GM18873 (cell line): Measurements from ENCODE around the gene AEBP2.

Source experiments
- ATAC-seq: cut with Tn5 transposase; IDR thresholded peaks from one replicate; pipeline ENCODE4 v1.9.1; 2021; ENCODE audit warnings: mild to moderate bottlenecking, moderate library complexity, moderate number of reproducible peaks; ENCODE audit not compliant: unreplicated experiment, low FRiP score

Gene AEBP2

DNA sequence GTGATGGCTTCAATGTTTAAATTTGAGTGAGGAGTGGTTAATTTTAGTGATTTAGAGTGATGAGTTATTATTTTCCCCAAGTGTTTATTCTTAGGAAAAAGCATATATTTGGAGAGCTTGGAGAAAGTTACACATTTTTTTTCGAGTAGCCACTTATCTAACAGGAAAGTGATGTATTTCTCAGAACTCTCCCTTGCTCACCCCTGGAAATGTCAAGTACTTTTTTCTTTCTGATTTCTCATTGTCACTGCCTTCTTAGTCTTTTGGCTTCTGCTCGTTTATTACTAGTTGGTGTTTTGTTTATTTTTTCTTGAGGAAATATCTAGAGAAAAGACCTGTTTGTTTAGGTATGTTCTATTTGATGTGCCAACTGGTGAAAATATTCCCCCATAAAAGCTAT, 58.8 kb downstream of the AEBP2 start:
- no peak for ATAC-seq

DNA sequence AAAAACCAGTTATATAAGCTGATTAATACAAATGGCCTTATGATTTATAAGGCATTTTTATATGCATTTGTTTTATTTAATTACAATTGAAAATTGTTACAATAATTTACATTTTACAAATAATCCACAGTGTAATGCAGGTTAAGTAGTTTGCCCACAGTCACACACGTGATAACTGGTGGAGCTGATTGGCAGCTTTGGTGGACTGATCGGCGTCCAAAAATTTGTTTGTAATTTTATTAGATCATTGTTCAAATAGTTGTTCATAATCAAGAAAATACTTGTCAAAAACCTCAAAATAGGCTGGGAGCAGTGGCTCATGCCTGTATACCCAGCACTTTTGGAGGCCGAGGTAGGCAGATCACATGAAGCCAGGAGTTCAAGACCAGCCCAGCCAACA, 59.7 kb downstream of the AEBP2 start:
- no peak for ATAC-seq

DNA sequence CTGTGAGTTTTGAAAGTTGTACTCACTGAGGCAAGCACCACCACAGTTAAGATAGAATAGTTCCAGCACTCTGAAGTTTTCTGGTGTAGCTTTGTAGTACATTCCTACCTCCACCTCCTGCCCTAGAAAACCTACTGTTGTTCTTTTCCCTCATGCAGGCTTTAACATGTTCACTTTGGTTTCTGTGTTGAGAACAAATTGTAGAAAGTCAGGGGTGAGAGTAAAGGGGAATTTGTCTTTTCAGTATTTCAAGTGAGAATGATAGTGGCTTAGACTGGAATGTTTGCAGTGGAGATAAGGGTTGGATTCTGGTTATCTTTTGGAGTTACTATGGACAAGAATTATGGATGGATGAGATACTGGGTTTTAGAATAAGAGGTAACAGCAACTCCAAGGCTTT, 67.2 kb downstream of the AEBP2 start:
- ATAC-seq = no peak

DNA sequence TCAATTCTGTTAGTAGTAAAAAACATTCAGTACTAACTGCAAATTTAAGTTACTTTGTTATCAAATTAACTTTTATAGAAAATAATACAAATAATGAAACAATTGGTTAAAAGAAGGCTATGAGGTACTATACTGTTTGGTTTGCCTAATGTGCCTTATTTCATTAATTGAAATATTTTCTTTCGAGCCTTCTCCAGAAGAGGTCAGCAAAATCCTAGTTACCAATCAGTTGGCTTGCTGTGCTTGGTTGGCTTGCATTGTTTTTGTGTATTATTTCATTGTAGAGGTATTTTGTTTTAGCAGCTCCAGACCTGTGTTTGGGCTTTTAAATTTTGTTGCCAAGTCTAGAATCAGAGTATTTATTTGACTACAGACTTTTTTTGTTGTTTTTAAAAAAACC, 68.5 kb downstream of the AEBP2 start:
- no peak for ATAC-seq

DNA sequence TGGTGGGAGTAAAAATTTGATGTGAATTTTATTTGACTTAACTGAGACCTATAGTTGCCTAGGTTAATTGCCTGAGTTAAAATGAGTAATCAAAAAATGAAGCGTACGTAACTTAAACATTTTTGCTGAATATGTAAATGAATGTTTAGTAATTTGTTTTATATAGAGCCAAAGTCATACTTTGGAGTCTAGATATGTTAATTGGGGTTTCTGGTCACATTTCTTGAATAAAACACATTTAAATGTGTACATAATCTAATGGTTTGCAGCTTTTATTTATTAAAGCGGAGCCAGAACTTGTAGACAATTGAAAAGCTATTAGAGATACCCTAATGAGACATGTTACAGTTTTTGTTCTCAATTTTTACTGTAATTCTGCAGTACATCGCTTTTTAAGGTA, 71.2 kb downstream of the AEBP2 start:
- no peak for ATAC-seq

DNA sequence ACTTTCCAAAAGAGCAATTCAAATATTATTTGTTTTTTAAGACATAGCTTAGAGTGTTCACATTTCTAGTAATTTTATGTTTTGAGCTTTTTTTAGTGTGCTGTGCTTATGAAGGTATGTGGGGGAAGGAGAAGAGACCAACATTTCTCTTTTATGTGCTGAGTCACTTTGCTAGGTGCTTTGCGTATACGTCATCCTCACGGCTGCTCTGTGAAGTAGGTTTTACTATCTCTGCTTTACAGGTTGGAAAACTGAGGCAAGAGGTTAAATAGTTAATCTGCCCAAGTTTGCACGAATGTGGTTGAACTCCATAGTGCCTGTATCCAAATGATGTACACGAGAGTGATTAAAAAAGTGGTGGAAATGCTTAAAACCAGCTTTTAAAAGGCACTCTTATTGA, 75.9 kb downstream of the AEBP2 start:
- ATAC-seq = no peak

DNA sequence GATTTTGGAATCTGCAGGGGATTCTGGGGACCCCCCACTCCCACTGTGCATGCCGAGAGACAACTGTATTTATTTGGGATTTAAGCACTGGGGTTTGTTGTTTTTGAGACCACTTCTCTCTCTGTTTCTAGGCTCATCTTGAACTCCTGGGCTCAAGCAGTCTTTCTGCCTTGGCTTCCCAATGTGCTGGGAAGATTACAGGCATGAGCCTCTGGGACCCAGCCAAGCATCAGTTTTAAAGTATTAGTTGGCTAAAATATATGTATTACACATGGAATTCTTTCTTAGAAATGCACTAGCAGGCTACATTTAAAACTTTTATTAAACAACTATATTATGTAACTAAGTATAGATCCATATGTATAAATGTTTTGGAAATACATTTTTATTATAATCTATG, 78.3 kb downstream of the AEBP2 start:
- no peak for ATAC-seq

DNA sequence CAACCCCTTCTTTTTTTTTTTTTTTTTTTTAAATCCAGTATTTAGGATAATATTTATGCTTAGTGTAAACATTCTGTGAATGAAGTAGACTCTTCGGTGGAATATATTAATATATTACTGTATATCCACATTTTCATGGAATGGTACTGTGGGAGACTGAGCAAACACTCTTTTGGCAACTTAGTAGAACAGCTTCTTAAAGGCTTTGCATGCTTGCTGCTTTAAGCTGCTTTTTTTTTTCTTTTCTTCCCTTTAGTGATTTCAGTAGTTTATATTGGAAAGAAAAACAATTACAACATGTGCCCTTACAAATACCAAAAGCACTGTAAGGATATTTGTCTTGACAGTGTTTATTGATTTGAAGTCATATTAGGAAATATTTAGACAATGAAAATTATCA, 78.9 kb downstream of the AEBP2 start:
- no peak for ATAC-seq

DNA sequence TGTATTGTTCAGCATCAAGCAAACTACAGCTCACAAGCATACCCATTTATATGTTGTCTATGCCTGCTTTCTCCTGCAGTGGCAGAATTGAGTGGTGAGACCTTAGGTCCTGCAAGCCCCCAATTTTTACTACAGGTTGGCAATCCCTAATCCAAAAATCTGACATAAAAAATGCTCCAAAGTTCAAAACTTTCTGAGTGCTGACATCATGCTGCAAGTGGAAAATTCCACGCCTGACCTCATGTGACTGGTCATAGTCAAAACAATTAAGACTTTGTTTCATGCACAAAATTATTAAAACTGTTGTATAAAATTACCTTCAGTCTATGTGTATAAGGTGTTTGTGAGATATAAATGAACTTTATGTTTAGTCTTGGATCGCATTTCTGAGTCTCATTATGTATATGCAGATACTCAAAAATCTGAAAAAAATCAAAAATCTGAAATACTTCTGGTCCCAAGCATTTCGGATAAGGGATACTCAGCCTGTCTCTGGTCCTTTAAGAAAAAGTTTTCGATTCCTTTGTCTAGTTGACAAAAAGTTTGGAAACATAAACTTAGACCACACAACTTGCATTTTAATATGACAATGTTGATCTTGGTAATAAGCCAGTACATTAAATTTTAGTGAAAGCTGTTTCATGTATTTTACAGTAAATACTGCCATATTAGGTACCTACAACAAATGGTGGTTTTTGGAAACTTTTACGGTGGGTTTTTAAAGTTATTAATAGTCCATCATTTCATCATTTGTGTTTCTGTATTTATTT, 81.5 kb downstream of the AEBP2 start:
- ATAC-seq = no peak

DNA sequence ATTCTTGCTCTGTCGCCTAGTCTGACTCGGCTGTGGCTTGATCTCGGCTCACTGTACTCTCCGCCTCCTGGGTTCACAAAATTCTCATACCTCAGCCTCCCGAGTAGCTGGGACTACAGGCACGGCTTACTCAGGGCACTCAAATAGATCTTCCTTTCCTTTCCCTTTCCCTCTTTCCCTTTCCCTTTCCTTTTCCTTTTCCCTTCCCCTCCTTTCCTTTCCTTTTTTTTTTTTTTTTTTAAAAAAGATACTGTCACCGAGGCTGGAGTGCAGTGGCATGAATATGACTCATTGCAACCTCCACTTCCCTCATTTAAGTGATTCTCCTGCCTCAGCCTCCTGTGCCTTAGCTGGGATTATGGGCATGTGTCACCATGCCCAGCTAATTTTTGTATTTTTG, 86.0 kb downstream of the AEBP2 start:
- ATAC-seq = no peak

DNA sequence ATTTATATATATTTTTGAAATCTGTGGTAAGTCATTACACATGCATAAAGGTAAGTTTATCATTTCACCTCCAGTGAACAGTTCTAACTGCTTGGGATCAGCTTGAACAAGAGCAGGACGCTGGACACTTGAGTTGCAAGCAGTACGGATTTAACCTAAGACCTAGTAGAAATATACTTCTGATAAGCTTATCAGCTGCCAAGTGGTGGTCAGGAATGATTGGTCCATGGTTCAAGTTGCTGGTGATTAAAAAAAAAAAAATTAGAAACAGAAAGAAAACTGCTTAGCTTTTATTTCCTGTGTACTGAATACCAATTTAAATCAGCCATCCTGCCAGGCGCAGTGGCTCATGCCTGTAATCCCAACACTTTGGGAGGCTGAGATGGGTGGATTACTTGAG, 88.6 kb downstream of the AEBP2 start:
- ATAC-seq = no peak

DNA sequence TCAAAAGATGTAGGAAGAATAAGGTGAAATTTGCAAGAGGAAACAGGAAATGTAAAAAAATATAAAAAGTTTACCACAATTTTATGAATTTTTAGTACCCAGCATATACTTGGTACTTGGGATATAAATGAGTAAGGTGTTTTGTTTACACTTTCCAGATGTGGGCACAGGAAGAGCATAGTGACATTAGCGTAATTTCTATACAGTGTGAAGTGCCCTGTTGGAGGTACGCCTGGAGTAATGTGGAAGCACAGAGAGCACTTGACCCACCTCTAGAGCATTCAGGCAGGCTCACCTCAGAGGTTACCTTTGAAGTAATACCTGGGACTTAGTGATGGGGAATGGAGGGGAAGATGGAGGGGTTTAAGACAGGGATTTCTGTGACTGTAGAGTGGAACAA, 89.5 kb downstream of the AEBP2 start:
- no peak for ATAC-seq

DNA sequence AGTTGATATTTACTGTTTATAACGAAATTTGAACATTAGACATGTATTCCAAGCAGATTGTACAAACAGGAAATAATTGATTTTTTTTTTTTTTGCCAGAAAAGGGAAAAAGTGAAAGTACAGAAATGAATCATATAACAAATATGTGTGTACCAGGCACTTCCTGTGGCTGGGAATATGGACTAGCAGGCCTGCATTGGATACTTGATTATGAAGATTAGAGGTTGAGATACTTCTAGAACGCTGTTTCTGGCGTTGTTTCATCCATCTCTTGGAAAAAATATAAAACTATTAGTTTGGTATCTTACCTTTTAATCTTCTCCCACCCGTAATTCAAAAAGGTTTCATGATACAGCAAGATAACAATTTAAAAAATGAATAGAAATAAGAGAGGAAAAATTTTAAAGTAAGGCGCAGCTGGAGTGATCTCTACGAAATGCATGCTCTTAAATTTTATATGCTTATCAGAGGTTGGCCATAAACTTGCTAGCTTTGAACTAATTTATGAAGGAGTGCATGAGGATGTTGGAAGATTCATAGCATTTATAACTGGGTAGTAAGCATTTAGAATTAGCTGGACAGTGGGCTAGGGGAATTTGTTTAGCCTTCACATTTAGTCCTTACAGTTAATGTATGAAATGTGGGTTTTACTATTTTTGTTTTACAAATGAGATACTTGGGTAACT, 90.8 kb downstream of the AEBP2 start:
- no peak for ATAC-seq

DNA sequence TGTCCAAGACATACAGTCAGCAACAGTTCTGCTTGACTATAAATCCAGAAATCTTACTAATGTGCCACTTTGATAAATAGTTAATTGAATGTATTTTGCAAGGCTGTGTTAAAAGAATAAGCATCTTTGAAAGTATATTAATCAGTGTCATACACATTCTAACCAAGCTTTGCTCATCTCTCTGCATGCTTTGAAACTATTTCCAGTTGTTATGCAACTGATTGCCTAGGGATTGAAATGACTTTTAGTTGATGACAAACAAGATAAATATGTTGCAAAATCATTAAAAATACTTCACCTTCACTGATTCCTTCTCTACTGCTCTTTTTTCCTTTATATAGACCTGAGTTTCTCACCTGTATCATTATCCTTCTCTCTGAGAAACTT, 91.3 kb downstream of the AEBP2 start:
- ATAC-seq = no peak

DNA sequence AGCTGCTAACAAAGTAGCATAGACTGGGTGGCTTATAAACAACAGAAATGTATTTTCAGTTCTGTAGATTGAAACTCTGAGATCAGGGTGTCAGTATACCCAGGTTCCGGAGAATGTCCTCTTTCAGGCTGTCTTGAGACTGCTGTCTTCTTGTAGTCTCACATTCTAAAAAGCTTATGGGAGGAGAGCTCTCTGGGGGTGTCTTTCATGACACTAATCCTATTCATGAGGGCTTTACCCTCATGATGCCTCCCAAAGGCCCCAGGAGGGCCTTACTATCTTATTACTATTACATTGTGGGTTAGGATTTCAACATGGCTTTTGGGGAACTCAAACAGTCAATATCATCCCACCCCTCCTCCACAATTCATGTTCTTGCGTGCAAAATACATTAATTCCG, 94.3 kb downstream of the AEBP2 start:
- ATAC-seq = no peak

DNA sequence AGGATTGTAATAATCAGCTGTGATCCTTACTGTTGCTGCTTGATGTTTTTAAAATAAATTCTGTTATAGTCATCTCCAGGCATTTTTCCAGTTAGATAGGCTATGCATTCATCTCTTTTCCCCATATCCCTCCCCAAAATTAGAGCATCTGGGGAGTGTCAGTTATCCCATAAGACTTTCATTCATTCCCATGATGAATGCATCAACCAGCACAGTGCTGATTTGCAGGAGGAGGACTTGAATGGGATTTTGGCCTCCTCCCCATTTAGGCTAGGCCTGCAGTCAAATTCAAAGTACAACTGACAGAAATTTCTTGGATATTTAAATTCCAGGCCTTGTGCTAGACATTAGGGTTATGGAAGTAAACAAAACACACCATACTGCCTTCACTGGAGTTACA, 99.8 kb downstream of the AEBP2 start:
- ATAC-seq = no peak

DNA sequence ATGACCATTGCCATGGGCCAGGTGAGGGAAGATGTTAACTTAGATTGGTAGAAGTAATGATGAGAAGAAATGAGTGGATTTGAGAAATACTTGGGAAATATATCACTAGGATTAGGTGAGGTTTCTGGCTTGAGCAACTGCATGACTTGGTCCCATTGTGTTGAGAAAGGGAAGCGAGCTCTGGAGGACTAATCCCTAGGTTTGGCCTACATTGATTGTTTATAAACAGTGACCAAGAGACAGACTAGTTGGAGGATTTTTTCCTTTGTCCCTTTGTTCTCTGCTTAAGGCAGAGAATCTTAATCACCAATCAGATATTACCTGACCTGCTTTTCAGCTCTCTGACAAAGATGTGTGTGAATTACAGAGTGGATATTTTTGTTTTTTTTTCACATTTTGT, 100.5 kb downstream of the AEBP2 start:
- no peak for ATAC-seq

DNA sequence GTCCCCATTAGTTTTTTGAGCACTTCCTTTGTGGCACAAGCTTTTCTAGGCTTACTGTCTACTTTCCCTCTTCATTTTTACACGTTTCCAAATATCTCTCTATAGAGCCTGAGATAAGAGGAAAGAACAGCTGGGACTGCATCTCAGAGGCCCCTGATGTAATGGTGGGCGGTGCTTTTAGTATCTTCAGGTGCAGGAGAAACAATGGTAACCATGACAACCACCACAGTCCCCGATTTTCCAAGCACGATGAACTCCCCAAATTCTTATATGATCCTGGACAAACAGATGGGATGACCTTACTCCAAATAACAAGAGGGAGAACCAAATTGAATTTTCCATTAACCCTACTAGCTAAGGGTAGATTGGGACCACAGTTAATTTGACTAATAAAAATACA, 103.3 kb downstream of the AEBP2 start:
- ATAC-seq = no peak

DNA sequence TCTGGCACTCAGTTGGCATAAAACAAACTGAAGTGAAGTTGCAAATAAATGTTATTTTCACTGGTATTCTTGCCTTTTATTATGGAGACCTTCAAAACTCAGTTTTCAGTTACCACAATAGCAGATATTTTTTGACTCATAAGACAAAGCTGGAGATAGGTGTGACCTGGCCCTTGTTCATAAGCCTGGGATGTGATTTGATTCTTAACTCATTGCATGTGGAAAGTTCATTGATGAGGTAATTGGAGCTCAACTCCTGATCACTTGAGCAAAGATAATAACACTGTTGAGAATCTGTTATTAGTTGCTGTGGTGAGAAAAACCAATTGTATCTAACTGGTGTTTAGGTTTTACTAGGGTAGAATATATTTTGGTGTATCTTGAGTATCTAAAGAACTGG, 105.1 kb downstream of the AEBP2 start:
- no peak for ATAC-seq

DNA sequence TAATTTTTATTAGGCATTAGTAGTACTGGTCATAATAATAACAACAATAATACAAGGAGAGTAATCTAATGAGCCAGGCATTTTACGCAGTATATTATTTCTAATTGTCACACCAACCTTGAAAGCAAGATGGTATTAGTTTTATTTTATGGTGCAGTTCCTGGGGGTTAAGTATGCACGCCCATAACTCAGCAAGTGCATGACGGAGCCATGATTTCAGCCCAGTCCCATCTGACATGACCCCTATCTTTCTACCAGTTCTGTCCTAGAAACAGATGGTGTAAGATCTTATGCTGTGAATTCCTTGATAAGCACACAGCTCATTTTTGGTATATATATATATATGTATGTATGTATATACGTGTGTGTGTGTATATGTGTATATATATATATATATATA, 106.0 kb downstream of the AEBP2 start:
- ATAC-seq = no peak

DNA sequence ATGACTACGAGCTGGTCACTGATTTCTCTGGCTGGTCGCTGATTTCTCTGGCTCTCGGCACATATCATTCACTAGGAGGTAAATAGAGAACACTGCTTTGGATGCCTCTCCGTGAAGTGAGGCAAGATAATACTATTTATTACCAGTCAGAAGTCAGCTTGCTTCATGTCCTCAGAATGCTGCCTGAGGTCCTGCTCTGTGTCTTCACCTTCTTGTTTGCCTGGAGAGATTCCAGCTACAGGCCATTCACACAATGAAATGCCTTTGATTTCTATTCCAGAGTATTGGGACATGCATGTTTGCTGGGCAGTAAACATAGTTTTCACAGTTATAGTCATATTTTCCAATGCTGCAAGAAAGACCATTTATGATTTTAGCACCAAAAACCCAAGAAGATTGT, 106.7 kb downstream of the AEBP2 start:
- ATAC-seq = no peak

DNA sequence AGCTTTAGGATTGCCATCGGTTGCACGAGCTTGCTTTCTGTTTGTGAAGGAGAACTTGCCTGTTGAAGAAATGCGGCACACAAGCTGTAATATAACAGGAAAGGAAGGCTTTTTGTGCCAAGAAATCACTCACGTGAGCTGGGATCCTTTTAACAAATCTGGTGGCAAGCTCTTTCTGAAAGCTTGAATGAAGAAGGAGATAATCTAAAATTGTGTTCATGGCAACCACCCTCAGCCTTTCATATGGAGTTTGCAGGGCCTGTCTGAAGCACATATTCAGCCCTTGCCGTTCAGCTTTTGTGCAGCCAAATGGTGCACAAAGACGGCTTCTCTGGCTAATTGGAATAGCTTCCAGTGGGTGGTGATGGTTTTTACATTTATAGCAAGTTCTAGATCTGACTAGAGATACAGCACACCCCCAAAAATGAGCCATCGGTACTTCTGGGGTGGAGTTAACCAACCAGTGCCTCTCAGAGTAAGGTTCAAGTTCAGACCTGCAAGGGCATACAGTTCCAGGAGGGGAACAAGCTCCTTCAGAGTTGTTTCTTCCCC, 107.4 kb downstream of the AEBP2 start:
- no peak for ATAC-seq
